Rectal smooth muscle tissue (tissue), 1 donor: ENCODE data around the gene CBX4.

Experiments
- H3K27ac ChIP-seq: one replicate; pipeline ENCODE4 v1.7.0; 2013; ENCODE audit warnings: low read depth, low read length, inconsistent platforms
- H3K27me3 ChIP-seq: one replicate; pipeline ENCODE4 v1.7.0; 2013; ENCODE audit warnings: low read length; ENCODE audit not compliant: control insufficient read depth, insufficient read depth
- H3K36me3 ChIP-seq: one replicate; pipeline ENCODE4 v1.7.0; 2013; ENCODE audit warnings: low read length; ENCODE audit not compliant: control insufficient read depth, insufficient read depth
- H3K4me1 ChIP-seq: one replicate; pipeline ENCODE4 v1.7.0; 2013; ENCODE audit warnings: low read length; ENCODE audit not compliant: control insufficient read depth, insufficient read depth
- H3K4me3 ChIP-seq: one replicate; pipeline ENCODE4 v1.7.0; 2013; ENCODE audit warnings: low read length
- H3K9ac ChIP-seq: one replicate; pipeline ENCODE4 v1.7.0; 2013; ENCODE audit warnings: low read length

Gene CBX4

DNA sequence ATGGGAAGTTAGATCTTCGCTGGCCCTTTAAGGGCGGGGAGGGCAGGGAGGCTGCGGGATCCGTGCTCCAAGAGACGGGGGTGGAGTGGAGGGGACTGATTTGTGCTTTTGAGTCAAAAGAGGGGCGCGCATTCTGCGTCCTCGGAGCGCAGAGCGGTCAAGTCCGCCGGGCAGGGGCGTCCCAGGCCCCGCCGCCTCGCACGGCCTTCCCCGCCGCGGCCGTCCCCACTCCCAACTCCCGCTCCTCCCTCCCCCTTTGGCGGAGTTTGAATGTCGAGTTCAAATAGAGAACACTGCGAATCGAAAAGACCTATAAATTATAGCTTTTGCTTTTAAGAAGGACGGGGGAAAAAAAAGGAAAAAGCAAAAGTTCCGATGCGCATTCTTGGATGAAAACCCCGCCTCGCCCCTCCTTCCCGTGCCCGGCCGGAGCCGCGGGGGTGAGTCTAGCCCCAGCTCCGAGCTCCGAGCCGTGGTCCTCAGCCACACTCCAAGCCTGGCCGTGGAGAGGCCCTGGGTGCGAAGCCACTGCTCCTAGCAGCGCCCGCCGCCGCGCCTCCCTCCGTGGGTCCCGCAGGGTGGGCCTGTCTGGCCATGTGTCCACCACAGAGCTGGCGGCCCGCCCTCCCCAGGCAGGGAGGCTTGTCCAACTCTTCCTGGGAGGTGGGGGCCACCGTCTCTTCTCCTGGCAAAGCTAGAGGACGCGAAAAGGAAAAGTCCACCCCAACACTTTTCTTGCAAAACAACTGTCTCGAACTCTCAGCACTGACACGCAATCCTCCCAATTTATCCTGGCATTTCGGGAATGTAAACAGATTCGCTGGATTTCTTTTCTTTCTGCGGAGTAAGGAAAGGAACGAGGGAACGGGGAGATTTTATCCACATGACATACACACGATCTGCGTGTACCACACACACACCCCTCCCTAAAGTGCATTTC, 46.0 kb downstream of the CBX4 start:
- Histone ChIP-seq H3K27ac (no peak overlapping the region), H3K4me1 (peaks cover 10% of the 10 kb centered on the region), H3K36me3 (no peaks in the 10 kb centered on the region), H3K4me3 (peak overlapping the region; percentile 44), H3K9ac (no peak overlapping the region), H3K27me3 (peaks cover 44% of the 10 kb centered on the region)

DNA sequence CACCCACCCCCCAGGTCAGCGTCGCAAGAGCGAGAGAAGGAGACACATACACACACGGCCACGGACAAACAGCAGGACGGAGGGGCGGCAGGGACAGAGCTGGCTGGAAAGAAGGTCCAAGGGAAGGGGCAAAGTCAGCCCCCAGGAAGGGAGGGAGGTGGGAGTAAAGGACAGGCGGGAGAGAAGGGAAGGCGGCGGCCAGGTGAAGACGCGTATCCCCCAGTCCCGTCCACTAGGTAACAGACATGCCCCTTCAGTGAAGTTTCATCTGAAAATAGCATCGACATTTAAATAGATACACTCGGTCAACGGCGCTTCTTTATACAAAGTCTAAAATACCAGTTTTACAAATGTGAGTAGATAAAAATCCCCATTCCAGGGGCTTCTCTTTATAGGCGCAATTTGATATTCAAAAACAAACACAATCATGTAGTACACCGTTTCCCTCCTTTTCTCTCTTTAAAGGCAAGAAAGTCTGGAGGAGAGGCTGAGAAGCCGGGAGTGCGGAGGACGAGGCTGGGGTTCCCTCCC, 46.8 kb downstream of the CBX4 start:
- no peaks in the 10 kb centered on the region for H3K36me3 ChIP-seq
- H3K4me1 ChIP-seq: peaks cover 9% of the 10 kb centered on the region
- no peak overlapping the region for H3K4me3 ChIP-seq
- H3K9ac ChIP-seq: no peak overlapping the region
- peaks cover 39% of the 10 kb centered on the region for H3K27me3 ChIP-seq
- H3K27ac ChIP-seq: no peak overlapping the region

DNA sequence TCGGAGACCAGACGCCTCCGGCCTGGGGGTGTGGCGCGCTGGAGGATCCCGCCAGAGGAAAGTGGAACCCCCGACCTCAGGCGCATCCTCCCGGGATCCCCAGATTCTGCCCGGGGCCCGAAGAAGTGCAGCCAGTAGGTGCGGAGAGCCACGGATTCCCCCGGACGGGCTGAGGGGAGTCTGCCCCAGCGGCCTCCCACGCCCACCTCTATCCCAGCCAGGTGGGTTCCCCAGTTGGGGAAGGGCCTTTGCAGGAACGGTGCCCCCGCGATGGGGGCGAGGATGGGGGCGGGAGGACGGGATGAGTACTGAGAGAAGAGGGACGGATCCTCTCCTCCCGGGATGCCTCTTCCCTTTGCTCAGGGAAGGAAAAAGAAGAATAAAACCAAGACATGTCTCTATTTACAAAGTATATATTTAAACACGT, 47.5 kb downstream of the CBX4 start:
- H3K4me1 ChIP-seq: peaks cover 9% of the 10 kb centered on the region
- no peak overlapping the region for H3K27ac ChIP-seq
- H3K9ac ChIP-seq: no peak overlapping the region
- H3K4me3 ChIP-seq: no peak overlapping the region
- no peaks in the 10 kb centered on the region for H3K36me3 ChIP-seq
- H3K27me3 ChIP-seq: peaks cover 41% of the 10 kb centered on the region

DNA sequence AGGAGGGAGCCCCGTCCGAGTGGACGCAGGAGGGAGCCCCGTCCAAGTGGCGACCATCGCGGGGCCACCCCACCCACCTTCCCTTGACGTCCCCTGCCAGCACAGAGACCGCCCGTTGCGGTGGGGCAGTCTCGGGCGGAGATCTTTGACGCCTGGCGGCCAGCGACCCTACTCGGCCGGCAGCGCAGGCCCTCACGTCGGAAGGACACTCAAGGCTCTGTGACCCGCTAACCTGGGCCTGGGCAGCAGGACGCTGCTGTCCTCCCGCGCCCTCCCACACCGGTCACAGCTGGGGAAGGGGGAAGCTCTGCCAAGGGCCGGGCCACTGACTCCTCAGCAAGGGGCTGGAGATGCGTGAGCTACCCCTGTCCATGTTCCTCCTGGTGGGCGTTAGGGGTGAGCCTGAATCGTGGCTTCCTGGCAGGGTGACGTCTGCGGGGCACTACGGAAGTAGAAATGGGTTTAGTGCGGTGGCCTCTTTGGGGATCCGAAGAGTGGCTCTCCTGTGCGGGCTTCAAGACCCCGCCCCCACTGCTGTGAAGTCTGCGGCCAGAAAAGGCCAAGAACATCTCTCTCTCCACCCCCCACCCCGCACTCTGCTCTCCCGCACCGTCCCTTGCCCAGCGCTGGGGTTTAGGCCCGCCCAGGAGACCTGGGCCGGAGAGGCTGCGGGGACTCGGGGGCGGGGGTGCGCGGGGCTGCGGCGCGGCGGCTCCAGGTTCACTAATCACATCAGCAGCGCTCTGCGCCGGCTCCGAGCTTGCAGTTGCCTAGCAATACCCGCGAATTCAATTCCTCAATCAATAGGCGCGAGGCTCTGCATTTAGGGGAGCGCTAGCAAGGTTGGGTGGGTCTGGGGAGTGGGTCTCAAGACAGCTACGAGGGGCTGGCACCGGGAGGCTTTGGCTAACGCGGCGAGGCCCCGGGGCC, 48.2 kb downstream of the CBX4 start:
- no peak overlapping the region for H3K27ac ChIP-seq
- H3K36me3 ChIP-seq: no peaks in the 10 kb centered on the region
- no peak overlapping the region for H3K9ac ChIP-seq
- H3K4me3 ChIP-seq: no peak overlapping the region
- peaks cover 42% of the 10 kb centered on the region for H3K27me3 ChIP-seq
- H3K4me1 ChIP-seq: peaks cover 9% of the 10 kb centered on the region

DNA sequence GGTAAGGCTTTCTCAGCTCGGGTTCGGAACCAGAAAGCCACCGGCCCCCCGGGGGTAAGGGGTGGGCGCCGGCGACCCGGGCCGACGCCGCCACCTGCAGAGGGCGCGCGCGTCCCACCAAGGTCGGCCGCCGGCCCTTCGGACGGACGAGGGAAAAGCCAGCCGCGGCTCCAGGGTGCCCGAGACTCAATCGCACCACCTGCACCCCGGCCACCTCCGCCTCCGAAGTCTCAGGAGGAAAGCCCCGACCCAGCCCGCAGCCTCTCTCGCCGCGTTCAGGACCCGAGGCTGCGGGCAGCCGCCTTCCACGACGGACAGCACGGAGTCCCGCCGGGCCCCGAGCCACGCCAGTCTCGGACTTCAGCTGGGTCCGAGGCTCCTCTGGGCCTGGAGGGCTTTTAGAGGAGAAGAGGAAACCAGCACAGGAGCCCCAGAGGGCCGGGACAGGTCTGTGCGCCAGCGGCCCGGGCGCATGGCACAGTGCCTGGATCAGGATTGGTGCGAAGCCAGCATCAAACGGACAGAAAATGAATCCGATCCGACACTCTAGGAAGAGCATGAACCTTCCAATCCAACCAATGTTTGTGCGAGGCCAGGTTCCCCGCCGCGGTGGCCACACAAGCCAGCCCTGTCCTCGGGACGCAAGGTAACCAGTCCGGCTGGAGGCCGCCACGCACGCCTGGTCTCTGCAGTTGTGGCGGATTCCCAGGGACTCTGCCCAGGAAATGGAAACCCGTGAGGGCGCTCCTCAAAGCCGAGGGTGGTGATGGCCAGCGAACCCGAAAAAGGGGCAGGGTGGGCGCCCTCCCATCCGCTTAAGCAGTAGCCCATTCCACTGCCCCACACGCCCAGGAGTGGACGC, 49.1 kb downstream of the CBX4 start:
- Histone ChIP-seq H3K36me3 (no peaks in the 10 kb centered on the region), H3K27me3 (peaks cover 46% of the 10 kb centered on the region), H3K4me1 (peaks cover 7% of the 10 kb centered on the region), H3K4me3 (no peak overlapping the region), H3K27ac (no peak overlapping the region), H3K9ac (no peak overlapping the region)

DNA sequence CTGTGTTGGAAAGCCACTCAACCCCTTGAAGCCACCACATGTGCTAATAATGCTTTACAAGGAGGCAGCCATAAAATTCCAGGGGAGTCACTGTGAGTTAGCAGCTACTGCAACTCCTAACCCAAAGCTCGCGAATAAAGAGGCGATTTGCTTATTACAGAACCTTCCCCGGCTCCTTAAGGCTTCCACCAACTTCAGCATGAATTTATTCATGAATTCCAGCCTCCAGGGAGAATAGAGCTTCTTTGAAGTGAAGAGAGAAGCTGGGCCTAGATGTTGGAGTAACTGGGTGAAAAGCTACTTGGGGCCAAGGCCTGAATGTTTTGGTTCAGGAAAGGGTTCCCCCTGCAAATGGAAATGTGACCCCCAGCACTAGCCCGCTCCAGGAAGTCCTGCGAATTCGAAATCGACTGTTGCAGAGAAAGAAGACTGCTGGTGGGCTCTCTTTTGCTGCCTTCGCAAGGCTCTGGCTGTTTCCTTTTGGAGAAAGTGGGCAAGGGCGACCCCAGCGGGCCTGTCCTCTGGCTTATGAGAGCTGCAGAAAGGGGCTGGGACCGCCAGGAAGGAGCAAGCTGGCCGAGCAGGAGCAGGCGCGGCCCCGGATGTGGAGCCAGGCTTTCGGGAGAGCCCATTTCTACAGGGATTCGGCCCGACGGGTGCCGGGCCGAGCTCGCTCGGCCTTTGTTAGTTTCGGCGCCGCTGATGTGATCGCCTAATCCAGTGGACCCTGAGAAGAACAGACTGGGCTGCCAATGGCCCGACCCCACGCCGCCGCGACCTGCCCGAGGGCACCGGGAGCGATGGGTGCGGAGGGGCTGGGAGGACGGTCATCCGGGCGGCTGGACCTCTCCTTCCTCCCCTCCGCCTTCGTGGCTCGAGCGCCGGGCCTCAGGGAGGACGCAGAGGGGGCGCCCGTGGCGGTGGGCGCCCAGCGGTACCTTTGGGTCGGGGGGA, 50.0 kb downstream of the CBX4 start:
- Histone ChIP-seq H3K9ac (no peak overlapping the region), H3K36me3 (no peaks in the 10 kb centered on the region), H3K4me1 (peaks cover 7% of the 10 kb centered on the region), H3K4me3 (no peak overlapping the region), H3K27me3 (peaks cover 46% of the 10 kb centered on the region), H3K27ac (no peak overlapping the region)

DNA sequence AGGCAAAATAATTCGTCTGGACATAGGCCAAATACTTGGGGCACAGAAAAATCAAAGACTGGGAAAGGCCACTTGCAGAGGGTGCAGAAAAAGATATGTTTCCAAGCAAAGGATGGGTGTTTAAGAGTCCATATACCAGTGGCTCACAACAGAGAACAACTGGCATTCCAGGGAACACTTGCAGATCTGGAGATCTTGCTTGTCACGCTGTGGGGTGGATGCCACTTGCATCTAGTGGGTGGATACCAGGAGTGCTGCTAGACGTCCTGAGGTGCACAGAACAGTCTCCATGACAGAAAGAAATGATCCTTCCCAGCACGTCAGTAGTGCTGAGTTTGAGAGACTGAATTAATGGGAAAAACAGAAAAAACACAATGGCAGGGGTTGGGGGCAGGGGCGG, 50.8 kb downstream of the CBX4 start:
- Histone ChIP-seq H3K36me3 (no peaks in the 10 kb centered on the region), H3K27ac (no peak overlapping the region), H3K9ac (no peak overlapping the region), H3K27me3 (peaks cover 45% of the 10 kb centered on the region), H3K4me3 (no peak overlapping the region), H3K4me1 (peaks cover 3% of the 10 kb centered on the region)

DNA sequence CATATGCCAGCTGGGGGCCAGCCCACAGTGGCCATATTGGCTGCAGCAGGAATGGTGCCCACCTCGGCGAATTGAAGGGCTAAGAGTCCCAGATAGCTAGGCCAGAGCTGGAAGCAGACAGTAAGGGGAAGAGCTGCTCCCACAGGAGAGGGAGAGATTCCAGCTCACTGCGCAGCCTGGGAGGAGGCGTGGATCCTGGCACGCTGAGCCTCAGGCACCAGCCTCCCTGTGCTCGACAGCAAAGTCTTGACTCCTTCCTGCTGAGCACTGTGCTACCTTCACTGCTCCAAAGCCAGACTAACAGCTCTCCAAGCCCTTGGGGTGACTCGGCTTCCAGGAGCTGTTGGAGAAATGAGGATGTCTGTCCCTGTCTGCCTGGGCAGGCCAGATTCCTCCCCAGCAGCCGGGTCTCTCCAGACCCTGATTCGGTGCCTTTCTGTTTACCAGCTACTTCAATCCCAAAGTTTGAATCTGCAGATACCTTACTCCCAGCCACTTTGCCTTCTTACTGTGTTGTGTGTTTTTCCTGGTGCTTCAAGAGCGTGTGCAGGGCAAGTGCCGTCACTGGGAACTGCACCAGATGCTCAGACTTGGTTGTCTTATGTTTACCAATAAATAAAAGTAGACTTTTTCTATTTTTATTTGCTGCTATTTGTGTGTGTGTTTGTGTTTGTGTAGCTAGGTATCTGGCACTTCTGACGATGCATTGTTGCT, 52.2 kb downstream of the CBX4 start:
- H3K4me1 ChIP-seq: no peaks in the 10 kb centered on the region
- H3K4me3 ChIP-seq: no peak overlapping the region
- peaks cover 42% of the 10 kb centered on the region for H3K27me3 ChIP-seq
- no peak overlapping the region for H3K27ac ChIP-seq
- no peak overlapping the region for H3K9ac ChIP-seq
- no peaks in the 10 kb centered on the region for H3K36me3 ChIP-seq

DNA sequence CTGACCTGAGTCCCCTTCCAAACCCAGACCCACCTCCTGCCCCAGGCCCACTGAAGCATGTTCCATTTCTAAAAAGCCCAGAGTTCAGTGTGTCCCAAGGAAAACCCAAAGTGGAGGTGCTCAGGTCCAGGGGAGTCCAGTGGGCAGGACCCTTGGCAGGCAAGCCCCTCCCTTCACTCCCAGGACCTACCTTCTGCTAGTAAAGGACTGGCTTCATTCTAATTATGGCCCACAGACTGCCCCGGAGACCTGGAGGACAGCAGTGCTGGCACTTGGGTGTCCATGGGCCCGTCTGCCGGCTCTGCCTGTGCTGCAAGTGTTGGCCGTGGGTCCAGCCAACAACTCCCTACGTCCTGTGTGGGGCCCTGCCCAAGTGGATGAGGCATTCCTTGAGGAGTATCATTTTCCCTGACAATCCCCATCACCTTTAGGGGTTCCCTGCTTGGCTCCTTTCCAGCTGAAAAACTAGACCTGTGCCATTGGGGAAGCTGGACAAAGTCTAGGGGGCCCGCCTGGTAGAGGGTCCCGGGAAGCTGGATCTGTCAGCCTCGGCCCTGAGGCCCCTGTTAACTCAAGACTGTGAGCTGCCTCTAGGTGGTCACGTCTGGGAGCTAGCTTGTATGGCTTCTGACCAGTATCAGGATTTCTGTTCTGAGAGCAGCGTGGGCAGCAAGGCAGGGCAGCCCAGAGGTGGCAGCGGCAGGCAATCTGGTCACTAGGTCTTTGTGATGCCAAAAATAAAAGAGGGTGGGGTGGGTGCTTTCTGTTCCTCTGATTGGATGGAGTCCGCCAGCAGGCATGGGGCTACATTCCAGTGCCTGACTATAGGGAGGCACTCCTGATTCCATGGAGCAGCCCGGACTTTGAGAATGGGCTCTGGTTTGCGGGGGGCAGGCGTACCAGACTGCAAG, 53.1 kb downstream of the CBX4 start:
- Histone ChIP-seq H3K27ac (no peak overlapping the region), H3K4me1 (no peaks in the 10 kb centered on the region), H3K4me3 (no peak overlapping the region), H3K36me3 (no peaks in the 10 kb centered on the region), H3K9ac (no peak overlapping the region), H3K27me3 (peaks cover 33% of the 10 kb centered on the region)
